HFF-Myc (cell line): ENCODE measurements around the gene DNAJC22.

Experiments
- DNase-seq: peaks from one replicate; pipeline ENCODE4 v3.0.0-alpha.2; 2011; ENCODE audit warnings: low read depth; ENCODE audit errors: extremely low read depth
- H3K4me3 ChIP-seq: replicated peaks from 2 replicates; pipeline ENCODE4 v1.5.1; 2011; ENCODE audit warnings: low read depth, mild to moderate bottlenecking, control low read depth, low read length
- TF ChIP-seq, protein P1 (sequence below): IDR thresholded peaks from 2 replicates; pipeline ENCODE4 v1.5.1; 2012; ENCODE audit warnings: mild to moderate bottlenecking, low read depth, low read length, control low read depth; ENCODE audit errors: missing control alignments

Gene DNAJC22

GRCh38 chr12:49355913-49356312 lies 9.2 kb downstream of the DNAJC22 start:
- TF ChIP-seq, protein P1, sequence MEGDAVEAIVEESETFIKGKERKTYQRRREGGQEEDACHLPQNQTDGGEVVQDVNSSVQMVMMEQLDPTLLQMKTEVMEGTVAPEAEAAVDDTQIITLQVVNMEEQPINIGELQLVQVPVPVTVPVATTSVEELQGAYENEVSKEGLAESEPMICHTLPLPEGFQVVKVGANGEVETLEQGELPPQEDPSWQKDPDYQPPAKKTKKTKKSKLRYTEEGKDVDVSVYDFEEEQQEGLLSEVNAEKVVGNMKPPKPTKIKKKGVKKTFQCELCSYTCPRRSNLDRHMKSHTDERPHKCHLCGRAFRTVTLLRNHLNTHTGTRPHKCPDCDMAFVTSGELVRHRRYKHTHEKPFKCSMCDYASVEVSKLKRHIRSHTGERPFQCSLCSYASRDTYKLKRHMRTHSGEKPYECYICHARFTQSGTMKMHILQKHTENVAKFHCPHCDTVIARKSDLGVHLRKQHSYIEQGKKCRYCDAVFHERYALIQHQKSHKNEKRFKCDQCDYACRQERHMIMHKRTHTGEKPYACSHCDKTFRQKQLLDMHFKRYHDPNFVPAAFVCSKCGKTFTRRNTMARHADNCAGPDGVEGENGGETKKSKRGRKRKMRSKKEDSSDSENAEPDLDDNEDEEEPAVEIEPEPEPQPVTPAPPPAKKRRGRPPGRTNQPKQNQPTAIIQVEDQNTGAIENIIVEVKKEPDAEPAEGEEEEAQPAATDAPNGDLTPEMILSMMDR: no peak
- DNase-seq: no peak
- H3K4me3 ChIP-seq: no peak overlapping the region

DNA sequence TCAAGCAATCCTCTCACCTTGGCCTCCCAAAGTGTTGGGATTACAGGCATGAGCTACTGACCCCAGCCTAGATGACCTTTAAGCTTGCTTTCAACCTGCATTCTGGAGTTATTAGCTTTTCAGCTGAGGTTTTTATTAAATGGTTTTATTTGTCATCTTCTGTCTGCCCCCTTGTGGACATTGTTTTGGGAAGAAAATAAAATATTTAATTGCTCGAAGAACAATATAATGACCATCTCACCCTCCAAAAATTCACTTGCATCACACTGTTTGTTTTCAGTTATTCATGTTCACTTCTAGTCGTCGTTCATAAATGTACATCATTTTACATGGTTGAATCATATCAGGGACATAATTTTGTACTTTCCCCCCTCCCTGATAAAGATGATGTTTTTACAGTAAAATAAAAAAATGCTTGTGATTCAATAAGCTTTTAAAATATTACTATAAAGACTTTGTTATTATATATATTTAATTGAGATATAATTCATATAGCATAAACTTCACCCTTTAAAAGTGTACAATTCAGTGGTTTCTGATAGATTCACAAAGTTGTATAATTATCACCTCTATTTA lies 10.5 kb downstream of the DNAJC22 start:
- TF ChIP-seq, protein P1: peak; percentile 39
- DNase-seq: no peak
- H3K4me3 ChIP-seq: no peak overlapping the region

GRCh38 chr12:49358483-49359141 lies 11.9 kb downstream of the DNAJC22 start:
- DNase-seq: peak; percentile 60

DNA sequence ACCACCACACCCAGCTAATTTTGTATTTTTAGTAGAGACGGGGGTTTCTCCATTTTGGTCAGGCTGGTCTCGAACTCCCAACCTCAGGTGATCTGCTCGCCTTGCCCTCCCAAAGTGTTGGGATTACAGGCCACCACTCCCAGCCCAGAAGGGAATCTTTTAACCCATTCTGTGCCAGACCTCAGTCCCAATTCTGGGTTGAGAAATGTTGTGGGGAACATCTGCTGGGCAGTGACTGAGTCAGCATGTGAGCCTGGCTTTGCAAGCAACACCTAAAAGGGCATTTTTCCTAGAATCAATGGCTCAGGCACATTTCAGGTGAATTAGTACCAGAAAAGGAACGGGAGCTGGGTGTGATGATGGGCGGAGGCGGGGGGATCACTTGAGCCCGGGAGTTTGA lies 13.0 kb downstream of the DNAJC22 start:
- H3K4me3 ChIP-seq: no peak overlapping the region
- TF ChIP-seq, protein P1: no peak
- DNase-seq: no peak

More at GRCh38 chr12:49358483-49359141, 11.9 kb downstream of the DNAJC22 start:
- no peak overlapping the region for H3K4me3 ChIP-seq
- TF ChIP-seq, protein P1: peak; percentile 80

- no peak for DNase-seq
- no peak overlapping the region for H3K4me3 ChIP-seq
- TF ChIP-seq, protein P1: no peak
These were observed 15.4 kb downstream of the DNAJC22 start for GRCh38 chr12:49362077-49362476.

DNA sequence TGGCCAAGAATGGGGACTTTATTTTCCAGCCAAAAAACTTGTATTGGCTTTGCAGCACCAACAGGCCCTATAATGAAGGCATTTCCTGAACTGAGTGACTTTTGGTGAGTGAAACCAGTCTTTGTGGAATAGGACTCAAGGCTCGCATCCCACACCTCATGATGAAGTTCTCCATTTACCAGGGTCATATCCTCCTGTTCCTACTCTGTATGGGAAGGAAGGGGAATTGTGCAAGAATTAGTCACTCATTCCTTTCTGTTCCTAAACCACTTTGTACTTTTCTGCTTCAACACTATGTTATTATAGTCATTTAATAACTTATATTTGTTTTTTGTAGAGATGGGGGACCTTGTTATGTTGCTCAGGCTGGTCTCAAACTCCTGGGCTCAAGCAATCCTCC lies 18.3 kb downstream of the DNAJC22 start:
- TF ChIP-seq, protein P1: no peak
- DNase-seq: no peak
- no peak overlapping the region for H3K4me3 ChIP-seq
